Endothelial cell of umbilical vein (primary cell): Measurements from ENCODE around the gene RORC. TPM values are rescaled to one million over a fixed set of nuclear protein-coding genes. Genes with fewer than 3 reads are reported as not detected.

Experiments used
- BruUV-seq: library from RNA; stranded (reverse); fragments of 400-500 nt; replicated peaks from 2 replicates; lab custom pipeline; 2021; lab: Mats Ljungman, UMichigan
- CTCF ChIA-PET: fragments of 300-600, 350-600 bp; sonication (Branson Sonifier 250); formaldehyde crosslinking; loops from one replicate; lab custom pipeline; 2021; ENCODE audit warnings: antibody characterized with exemption, inconsistent platforms; lab: Charles Lee
- POLR2A ChIA-PET: fragments of 300-600, 350-600 bp; sonication (Branson Sonifier 250); formaldehyde crosslinking; loops from one replicate; lab custom pipeline; 2021; ENCODE audit warnings: antibody characterized with exemption, inconsistent platforms; lab: Charles Lee
- DNase-seq: peaks from one replicate; pipeline ENCODE4 v3.0.0-alpha.2; 2011; ENCODE audit warnings: low read depth, low spot score
- FAIRE-seq: peaks from 2 replicates; lab custom pipeline; 2011; peaks lifted over from hg19 to GRCh38; lab: Jason Lieb, UNC
- H2AFZ ChIP-seq: 2 replicates; pipeline ENCODE4 v1.6.0; 2012; ENCODE audit warnings: low read depth, low read length, control low read depth, inconsistent platforms
- H3K27ac ChIP-seq: 2 replicates; pipeline ENCODE4 v1.5.1; 2011; ENCODE audit warnings: low read depth, mild to moderate bottlenecking, control low read depth, low read length, moderate library complexity; ENCODE audit not compliant: insufficient read depth
- H3K27me3 ChIP-seq, 2 experiments: 2 replicates each; pipeline versions ENCODE4 v1.6.0 to v1.6.1; 2011; ENCODE audit warnings: low read length in 2 of 2, mixed read lengths in 1 of 2; ENCODE audit not compliant: control insufficient read depth in 2 of 2, insufficient read depth in 2 of 2
- H3K36me3 ChIP-seq, 2 experiments: 2 replicates in 1 of 2; 3 replicates in 1 of 2; pipeline ENCODE4 v1.5.1; 2011; ENCODE audit warnings: low read length in 2 of 2, mild to moderate bottlenecking in 1 of 2, moderate library complexity in 1 of 2; ENCODE audit not compliant: control insufficient read depth in 2 of 2, insufficient read depth in 2 of 2; ENCODE audit errors: extremely low read depth in 1 of 2
- H3K4me1 ChIP-seq: 3 replicates; pipeline ENCODE4 v1.5.1; 2011; ENCODE audit warnings: mild to moderate bottlenecking, low read length; ENCODE audit not compliant: control insufficient read depth, insufficient read depth; ENCODE audit errors: extremely low read depth
- H3K4me2 ChIP-seq: 2 replicates; pipeline ENCODE4 v1.6.1; 2011; ENCODE audit warnings: low read length, control low read depth, mixed read lengths; ENCODE audit not compliant: insufficient read depth
- H3K4me3 ChIP-seq, 3 experiments: fragments of 200-600 bp in 1 of 3; sonication (generic), shearing (Covaris generic) in 1 of 3; replicated peaks in 1 of 3; 2 replicates each; pipeline ENCODE4 v1.5.1; 2011 to 2016; ENCODE audit warnings: control low read depth in 3 of 3, low read length in 3 of 3, mild to moderate bottlenecking in 2 of 3, inconsistent platforms in 1 of 3, low read depth in 1 of 3, moderate library complexity in 1 of 3; ENCODE audit not compliant: insufficient read depth in 1 of 3
- H3K79me2 ChIP-seq: 2 replicates; pipeline ENCODE4 v1.6.0; 2012; ENCODE audit warnings: low read length, inconsistent platforms; ENCODE audit not compliant: control insufficient read depth, insufficient read depth
- H3K9ac ChIP-seq: replicated peaks from 2 replicates; pipeline ENCODE3; 2011; ENCODE audit warnings: low read length, control low read depth; ENCODE audit not compliant: insufficient read depth; ENCODE audit errors: extremely low read depth
- H3K9me1 ChIP-seq: replicated peaks from 3 replicates; pipeline ENCODE4 v1.6.0; 2011; ENCODE audit warnings: mild to moderate bottlenecking, low read length; ENCODE audit not compliant: control insufficient read depth, insufficient read depth; ENCODE audit errors: extremely low read depth
- H3K9me3 ChIP-seq: replicated peaks from 2 replicates; pipeline ENCODE4 v1.5.1; 2012; ENCODE audit warnings: low read length, inconsistent platforms; ENCODE audit not compliant: control insufficient read depth, insufficient read depth
- H4K20me1 ChIP-seq: replicated peaks from 2 replicates; pipeline ENCODE3; 2011; ENCODE audit warnings: mild to moderate bottlenecking, low read length; ENCODE audit not compliant: control insufficient read depth, insufficient read depth; ENCODE audit errors: extremely low read depth
- CTCF ChIP-seq, 2 donors: IDR thresholded peaks; 1 replicate in 1 of 2; 2 replicates in 1 of 2; pipeline ENCODE4 v1.5.1; 2011; ENCODE audit warnings: low read length in 2 of 2, mild to moderate bottlenecking in 2 of 2, moderate library complexity in 2 of 2, control low read depth in 1 of 2, inconsistent platforms in 1 of 2, low read depth in 1 of 2; ENCODE audit not compliant: insufficient read depth in 1 of 2; ENCODE audit errors: extremely low read depth in 1 of 2
- EZH2 ChIP-seq: IDR thresholded peaks from 2 replicates; pipeline ENCODE4 v1.6.1; 2012; ENCODE audit warnings: borderline replicate concordance, low read depth, mild to moderate bottlenecking, moderate library complexity, low read length, inconsistent platforms; ENCODE audit not compliant: severe bottlenecking
- FOS ChIP-seq: IDR thresholded peaks from 2 replicates; pipeline ENCODE4 v1.6.1; 2011; ENCODE audit warnings: mild to moderate bottlenecking, low read length, moderate library complexity, borderline replicate concordance; ENCODE audit not compliant: insufficient read depth
- GATA2 ChIP-seq: IDR thresholded peaks from 2 replicates; pipeline ENCODE4 v1.7.0; 2011; ENCODE audit warnings: low read depth, mild to moderate bottlenecking, moderate library complexity, mixed read lengths, low read length; ENCODE audit not compliant: insufficient read length, insufficient read depth
- JUN ChIP-seq: IDR thresholded peaks from 2 replicates; pipeline ENCODE4 v1.6.1; 2011; ENCODE audit warnings: borderline replicate concordance, low read depth; ENCODE audit not compliant: insufficient read length, insufficient read depth
- MYC ChIP-seq: IDR thresholded peaks from one replicate; pipeline ENCODE4 v1.6.1; 2011; ENCODE audit warnings: mild to moderate bottlenecking, low read depth, low read length
- POLR2A ChIP-seq: IDR thresholded peaks from 2 replicates; pipeline ENCODE4 v1.6.1; 2012; ENCODE audit warnings: low read depth, mild to moderate bottlenecking, control low read depth, low read length
- POLR2AphosphoS5 ChIP-seq: IDR thresholded peaks from 2 replicates; pipeline ENCODE4 v1.6.1; 2012; ENCODE audit warnings: low read depth, mild to moderate bottlenecking, control low read depth, low read length, moderate library complexity; ENCODE audit not compliant: insufficient read depth
- dilution Hi-C: fragments of 300-500 bp; cut with MboI; formaldehyde crosslinking; loops from one replicate; pipeline ENCODE4 v1.15.0; 2019; ENCODE audit warnings: low sequenced_read_pairs; ENCODE audit not compliant: extremely low pct_ligation_motif_present
- intact Hi-C: fragments of 100-400 bp; cut with micrococcal nuclease; formaldehyde crosslinking; loops from one replicate; pipeline ENCODE4 v1.10.0; 2022
- polyA plus RNA-seq, 4 experiments: library from polyadenylated mRNA; depleted of rRNA in 3 of 4; stranded (reverse) in 3 of 4; unstranded in 1 of 4; fragments of >200 nt; gene quantifications; 2 replicates each; pipeline versions ENCODE4 v1.2.1 to v1.2.3, GENCODE V29; 2011 to 2012; ENCODE audit warnings: missing spikeins in 1 of 4
- total RNA-seq: library from RNA; stranded (reverse); gene quantifications from 2 replicates; pipeline ENCODE4 v1.2.3, GENCODE V29; 2021
- TF ChIP-seq, protein P1 (sequence below): IDR thresholded peaks from 2 replicates; pipeline ENCODE4 v1.6.1; 2011; ENCODE audit not compliant: insufficient read depth, insufficient read length

The RORC gene
- total and polyA plus RNA-seq, 2 donors (not counting 3 experiments of a cell fraction or from before 2014, with no cell fraction given) = not detected

- Histone ChIP-seq H3K4me3 (no peak overlapping the region), H3K9me3 (no peaks in the 10 kb centered on the region), H4K20me1 (no peaks in the 10 kb centered on the region), H3K4me1 (no peaks in the 10 kb centered on the region), H2AFZ (no peak overlapping the region), H3K27ac (no peak overlapping the region), H3K27me3 (peaks cover 0 to 7% of the 10 kb centered on the region in 2 experiments), H3K36me3 (no peaks in the 10 kb centered on the region), H3K9me1 (no peaks in the 10 kb centered on the region), H3K9ac (no peak overlapping the region), H3K4me2 (no peak overlapping the region), H3K79me2 (no peaks in the 10 kb centered on the region)
- CTCF ChIA-PET = interaction anchor here (1.1 kb wide), 1 partner anchor 17 kb away, joined by 4 read pairs; no protein-coding TSS in a partner anchor
- dilution Hi-C loops = no loop called here
- TF ChIP-seq GATA2 = no peak
- TF ChIP-seq JUN = no peak
- no peak for TF ChIP-seq CTCF (IDR thresholded peaks at IDR 0.05; ENCODE audit: extremely low read depth in 1 of 2, insufficient read depth in 1 of 2, low read depth in 1 of 2, low read length in 2 of 2)
- no peak for TF ChIP-seq EZH2
- TF ChIP-seq POLR2AphosphoS5 = no peak
- TF ChIP-seq POLR2A = no peak
- no peak for TF ChIP-seq MYC
- TF ChIP-seq, protein P1, sequence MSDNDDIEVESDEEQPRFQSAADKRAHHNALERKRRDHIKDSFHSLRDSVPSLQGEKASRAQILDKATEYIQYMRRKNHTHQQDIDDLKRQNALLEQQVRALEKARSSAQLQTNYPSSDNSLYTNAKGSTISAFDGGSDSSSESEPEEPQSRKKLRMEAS = no peak
- no peak for TF ChIP-seq FOS
- no peak for FAIRE-seq
- POLR2A ChIA-PET = no interaction called here
- no TSS peak for BruUV-seq
- intact Hi-C loops = no loop called here
- DNase-seq = no peak
Measured at GRCh38 chr1:151819227-151819835, 12.3 kb downstream of the RORC start.
